GM12878 (cell line): ENCODE measurements around the gene AZU1. TPM values are rescaled to one million over a fixed set of nuclear protein-coding genes. Genes with fewer than 3 reads are reported as not detected.

Source experiments
- ATAC-seq: fragments of 200-7000 bp; cut with Tn5 transposase; 3 replicates; pipeline ENCODE4 v1.9.1; 2020; ENCODE audit warnings: mild to moderate bottlenecking, moderate library complexity
- BruUV-seq: library from RNA; stranded (reverse); fragments of 400-500 nt; replicated peaks from 2 replicates; lab custom pipeline; 2021; lab: Mats Ljungman, UMichigan
- CTCF ChIA-PET: fragments of 300-600 bp; sonication (Branson Sonifier 250); formaldehyde crosslinking; extraction: SDS; loops from one replicate; lab custom pipeline; 2021; ENCODE audit warnings: inconsistent platforms; lab: Yijun Ruan, JAX
- POLR2A ChIA-PET: fragments of 350-600 bp; formaldehyde crosslinking; extraction: SDS; loops from one replicate; lab custom pipeline; 2021; ENCODE audit warnings: inconsistent platforms; lab: Charles Lee
- RAD21 ChIA-PET: fragments of 300-600 bp; sonication (Branson Sonifier 250); formaldehyde crosslinking; loops from one replicate; lab custom pipeline; 2023; ENCODE audit warnings: antibody characterized with exemption; ENCODE audit not compliant: unreplicated experiment; lab: Charles Lee
- SMC1A ChIA-PET: fragments of 300-600 bp; sonication (Branson Sonifier 250); formaldehyde crosslinking; loops from one replicate; lab custom pipeline; 2023; ENCODE audit not compliant: unreplicated experiment, uncharacterized antibody; lab: Charles Lee
- DNase-seq: peaks from one replicate; pipeline ENCODE4 v3.0.0-alpha.2; 2011; ENCODE audit warnings: low read depth, low spot score
- FAIRE-seq: peaks from 3 replicates; lab custom pipeline; 2011; peaks lifted over from hg19 to GRCh38; lab: Jason Lieb, UNC
- H2AFZ ChIP-seq: 2 replicates; pipeline ENCODE4 v1.6.0; 2011; ENCODE audit warnings: low read depth, low read length, control low read depth; ENCODE audit not compliant: control insufficient read depth
- H3K27ac ChIP-seq: 2 replicates; pipeline ENCODE4 v1.5.1; 2011; ENCODE audit warnings: control low read depth; ENCODE audit not compliant: control insufficient read depth, insufficient read depth
- H3K27me3 ChIP-seq, 2 experiments: replicated peaks in 1 of 2; 2 replicates each; pipeline versions ENCODE4 v1.6.0 to v1.6.1; 2011; ENCODE audit warnings: low read length in 1 of 2; ENCODE audit not compliant: control insufficient read depth in 2 of 2, insufficient read depth in 2 of 2
- H3K36me3 ChIP-seq, 2 experiments: 2 replicates each; pipeline ENCODE4 v1.5.1; 2011; ENCODE audit warnings: low read length in 1 of 2; ENCODE audit not compliant: control insufficient read depth in 2 of 2, insufficient read depth in 2 of 2
- H3K4me1 ChIP-seq: 2 replicates; pipeline ENCODE4 v1.6.1; 2011; ENCODE audit warnings: mild to moderate bottlenecking, low read length, moderate library complexity, mixed read lengths; ENCODE audit not compliant: control insufficient read depth, insufficient read depth
- H3K4me2 ChIP-seq: 2 replicates; pipeline ENCODE4 v1.6.0; 2011; ENCODE audit warnings: control low read depth; ENCODE audit not compliant: control insufficient read depth, insufficient read depth
- H3K4me3 ChIP-seq: fragments of 200-600 bp; sonication (generic); 2 replicates; pipeline ENCODE4 v1.5.1; 2016
- H3K79me2 ChIP-seq: 2 replicates; pipeline ENCODE4 v1.6.0; 2011; ENCODE audit warnings: low read length; ENCODE audit not compliant: control insufficient read depth, insufficient read depth
- H3K9ac ChIP-seq: 2 replicates; pipeline ENCODE4 v1.8.0; 2011; ENCODE audit warnings: low read length, control low read depth, mixed read lengths; ENCODE audit not compliant: control insufficient read depth, insufficient read depth
- H3K9me3 ChIP-seq: replicated peaks from 3 replicates; pipeline ENCODE4 v1.5.1; 2011; ENCODE audit warnings: mild to moderate bottlenecking, low read length; ENCODE audit not compliant: control insufficient read depth, insufficient read depth
- H4K20me1 ChIP-seq: 2 replicates; pipeline ENCODE4 v1.6.0; 2011; ENCODE audit not compliant: control insufficient read depth, insufficient read depth
- CREB1 ChIP-seq: IDR thresholded peaks from 2 replicates; pipeline ENCODE4 v1.6.1; 2012; ENCODE audit warnings: low read depth, mild to moderate bottlenecking, inconsistent platforms
- GATAD2B ChIP-seq: fragments of 450-650 bp; conservative IDR thresholded peaks from 2 replicates; pipeline ENCODE4 v1.6.1; 2017; ENCODE audit warnings: low read depth, mild to moderate bottlenecking, moderate library complexity
- MEF2B ChIP-seq: fragments of 450-650 bp; IDR thresholded peaks from 2 replicates; pipeline ENCODE4 v1.6.1; 2018; ENCODE audit warnings: mild to moderate bottlenecking, moderate library complexity; ENCODE audit not compliant: partially characterized antibody, poor library complexity, severe bottlenecking
- SIN3A ChIP-seq: IDR thresholded peaks from 2 replicates; pipeline ENCODE4 v1.6.1; 2012; ENCODE audit warnings: low read depth, low read length, improper control_type of control experiment
- SUPT20H ChIP-seq: IDR thresholded peaks from 2 replicates; pipeline ENCODE4 v1.6.1; 2011; ENCODE audit warnings: low read depth, mild to moderate bottlenecking, low read length, moderate library complexity, borderline replicate concordance; ENCODE audit not compliant: control insufficient read depth
- TAF1 ChIP-seq: IDR thresholded peaks from 2 replicates; pipeline ENCODE4 v1.6.1; 2011; ENCODE audit warnings: mild to moderate bottlenecking, low read depth, low read length, borderline replicate concordance
- ZBTB33 ChIP-seq: fragments of 450-650 bp; IDR thresholded peaks from 2 replicates; pipeline ENCODE4 v1.6.1; 2017; ENCODE audit warnings: mild to moderate bottlenecking
- WGBS: methylation state at CpG from one replicate; pipeline ENCODE4 v1.1.6; 2016; ENCODE audit warnings: low lambda C conversion rate; ENCODE audit not compliant: insufficient replicate concordance, insufficient coverage; ENCODE audit errors: missing lambda C conversion rate; 5-methylcytosine and 5-hydroxymethylcytosine counted together
- in situ Hi-C: fragments of 300-500 bp; cut with MboI; formaldehyde crosslinking; loops from 9 replicates; pipeline ENCODE4 v1.14.3; 2018; ENCODE audit warnings: mixed read lengths
- intact Hi-C: fragments of 100-400 bp; cut with micrococcal nuclease; formaldehyde crosslinking; loops from one replicate; pipeline ENCODE4 v1.14.2; 2022; ENCODE audit not compliant: unreplicated experiment
- polyA plus RNA-seq, 11 experiments: library from polyadenylated mRNA; depleted of rRNA in 4 of 11; unstranded in 6 of 11; stranded (reverse) in 5 of 11; fragments of >200 nt; fragmentation: Nextera tagmentation in 4 of 11; fragmentation: Illumina TruSeq in 1 of 11; extraction: Ambion mirVana in 4 of 11; extraction: Trizol in 1 of 11; gene quantifications; 1 replicate in 1 of 11; 2 replicates in 10 of 11; pipeline versions ENCODE4 v1.2.1 to v1.2.3, GENCODE V29; 2011 to 2016; ENCODE audit warnings: inconsistent platforms in 2 of 11, missing spikeins in 2 of 11, low read depth in 1 of 11
- total RNA-seq, 4 experiments: library from RNA; depleted of rRNA in 3 of 4; stranded (reverse); fragments of >200 nt in 3 of 4; fragmentation: Illumina TruSeq in 1 of 4; extraction: Trizol in 1 of 4; gene quantifications; 2 replicates each; pipeline versions ENCODE4 v1.2.1 to v1.2.3, GENCODE V29; 2013 to 2021
- TF ChIP-seq, protein P1 (sequence below): IDR thresholded peaks from 2 replicates; pipeline ENCODE4 v1.6.1; 2011; ENCODE audit warnings: borderline replicate concordance, low read depth, mild to moderate bottlenecking, moderate library complexity, mixed read lengths, low read length; ENCODE audit not compliant: insufficient read depth; ENCODE audit errors: extremely low read length

Gene AZU1
- total and polyA plus RNA-seq, 10 of the 15 experiments (the other 5 are each of a cell fraction or from before 2014, with no cell fraction given), result not detected

DNA sequence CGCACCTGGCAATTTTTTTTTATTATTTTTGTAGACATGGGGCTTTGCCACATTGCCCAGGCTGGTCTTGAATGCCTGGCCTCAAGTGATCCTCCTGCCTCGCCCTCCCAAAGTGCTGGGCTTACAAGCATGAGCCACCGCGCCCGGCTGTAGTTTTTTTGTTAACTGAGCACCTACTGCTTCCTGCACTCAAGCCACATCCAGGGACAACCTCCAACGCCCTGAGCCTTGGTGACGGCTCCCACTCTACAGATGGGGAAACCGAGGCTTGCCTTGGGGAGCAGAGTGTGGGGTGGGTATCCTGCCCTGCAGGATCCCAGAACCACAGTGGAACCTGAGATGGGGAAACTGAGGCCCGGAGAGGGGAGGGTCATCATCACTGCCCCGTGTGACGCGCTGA lies 27.5 kb downstream of the AZU1 start:
- Histone ChIP-seq H4K20me1 (no peaks in the 10 kb centered on the region), H3K36me3 (no peaks in the 10 kb centered on the region), H3K9me3 (no peaks in the 10 kb centered on the region), H3K27ac (no peak overlapping the region), H2AFZ (no peak overlapping the region), H3K4me1 (no peaks in the 10 kb centered on the region), H3K27me3 (no peaks in the 10 kb centered on the region; a peak in 1 of 4 replicates), H3K79me2 (no peaks in the 10 kb centered on the region), H3K9ac (no peak overlapping the region), H3K4me3 (no peak overlapping the region), H3K4me2 (no peak overlapping the region)
- in situ Hi-C loops (loop anchor here (5.0 kb wide), 2 partner anchors 67 to 132 kb away; no protein-coding TSS in a partner anchor), intact Hi-C loops (no loop called here)
- ChIA-PET CTCF (interaction anchor here (0.7 to 2.2 kb wide), 2 partner anchors 9 to 129 kb away, joined by 3 to 8 read pairs; partner anchors contain the start of gene WDR18), RAD21 (no interaction called here), SMC1A (interaction anchor here (0.9 kb wide), 1 partner anchor 129 kb away, joined by 3 read pairs; the partner anchor contains the start of gene WDR18), POLR2A (no interaction called here)
- DNase-seq, result no peak
- TF ChIP-seq, protein P1, sequence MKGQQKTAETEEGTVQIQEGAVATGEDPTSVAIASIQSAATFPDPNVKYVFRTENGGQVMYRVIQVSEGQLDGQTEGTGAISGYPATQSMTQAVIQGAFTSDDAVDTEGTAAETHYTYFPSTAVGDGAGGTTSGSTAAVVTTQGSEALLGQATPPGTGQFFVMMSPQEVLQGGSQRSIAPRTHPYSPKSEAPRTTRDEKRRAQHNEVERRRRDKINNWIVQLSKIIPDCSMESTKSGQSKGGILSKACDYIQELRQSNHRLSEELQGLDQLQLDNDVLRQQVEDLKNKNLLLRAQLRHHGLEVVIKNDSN, result no peak
- no peak for TF ChIP-seq CREB1
- no peak for TF ChIP-seq SIN3A
- TF ChIP-seq SUPT20H, result no peak
- no peak for TF ChIP-seq MEF2B
- TF ChIP-seq ZBTB33, result no peak
- TF ChIP-seq TAF1, result no peak
- TF ChIP-seq GATAD2B, result no peak
- 70% methylated on average over 12 of the region's 12 CpGs for WGBS
- ATAC-seq, result no peak
- FAIRE-seq, result no peak
- BruUV-seq, result no TSS peak
